C4-2B (cell line): ENCODE measurements around the gene CTDSP2.

Experiments
- ZFX ChIP-seq: fragments of 450-650 bp; IDR thresholded peaks from 2 replicates; pipeline ENCODE4 v1.6.1; 2017
- TF ChIP-seq, protein P1 (sequence below): fragments of 450-650 bp; conservative IDR thresholded peaks from 2 replicates; pipeline ENCODE4 v1.5.1; 2017; ENCODE audit warnings: mild to moderate bottlenecking

DNA sequence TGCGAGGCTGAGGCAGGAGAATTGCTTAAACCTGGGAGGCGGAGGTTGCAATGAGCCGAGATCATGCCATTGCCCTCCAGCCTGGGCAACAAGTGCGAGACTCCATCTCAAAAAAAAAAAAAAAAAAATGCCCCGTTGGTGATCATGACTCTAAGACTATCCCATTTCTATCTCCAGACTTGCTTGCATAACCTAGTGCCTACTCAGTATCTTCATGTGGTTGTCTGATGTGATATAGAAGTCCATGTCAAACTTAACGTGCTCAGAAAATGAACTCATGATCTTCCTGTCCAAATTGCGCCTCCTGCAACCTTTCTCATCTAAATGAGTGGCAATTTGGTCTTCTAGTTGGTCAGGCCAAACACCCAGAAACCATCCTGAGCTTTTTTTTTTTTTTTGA lies 68.6 kb downstream of the CTDSP2 start:
- TF ChIP-seq, protein P1, sequence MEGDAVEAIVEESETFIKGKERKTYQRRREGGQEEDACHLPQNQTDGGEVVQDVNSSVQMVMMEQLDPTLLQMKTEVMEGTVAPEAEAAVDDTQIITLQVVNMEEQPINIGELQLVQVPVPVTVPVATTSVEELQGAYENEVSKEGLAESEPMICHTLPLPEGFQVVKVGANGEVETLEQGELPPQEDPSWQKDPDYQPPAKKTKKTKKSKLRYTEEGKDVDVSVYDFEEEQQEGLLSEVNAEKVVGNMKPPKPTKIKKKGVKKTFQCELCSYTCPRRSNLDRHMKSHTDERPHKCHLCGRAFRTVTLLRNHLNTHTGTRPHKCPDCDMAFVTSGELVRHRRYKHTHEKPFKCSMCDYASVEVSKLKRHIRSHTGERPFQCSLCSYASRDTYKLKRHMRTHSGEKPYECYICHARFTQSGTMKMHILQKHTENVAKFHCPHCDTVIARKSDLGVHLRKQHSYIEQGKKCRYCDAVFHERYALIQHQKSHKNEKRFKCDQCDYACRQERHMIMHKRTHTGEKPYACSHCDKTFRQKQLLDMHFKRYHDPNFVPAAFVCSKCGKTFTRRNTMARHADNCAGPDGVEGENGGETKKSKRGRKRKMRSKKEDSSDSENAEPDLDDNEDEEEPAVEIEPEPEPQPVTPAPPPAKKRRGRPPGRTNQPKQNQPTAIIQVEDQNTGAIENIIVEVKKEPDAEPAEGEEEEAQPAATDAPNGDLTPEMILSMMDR = no peak
- TF ChIP-seq ZFX = no peak
